ENCODE data around the gene FKBP15. TPM values are rescaled to one million over a fixed set of nuclear protein-coding genes. Genes with fewer than 3 reads are reported as not detected.

FKBP15 gene
- total RNA-seq, 1 experiment from 2014 or later, result 17.6 TPM

DNA sequence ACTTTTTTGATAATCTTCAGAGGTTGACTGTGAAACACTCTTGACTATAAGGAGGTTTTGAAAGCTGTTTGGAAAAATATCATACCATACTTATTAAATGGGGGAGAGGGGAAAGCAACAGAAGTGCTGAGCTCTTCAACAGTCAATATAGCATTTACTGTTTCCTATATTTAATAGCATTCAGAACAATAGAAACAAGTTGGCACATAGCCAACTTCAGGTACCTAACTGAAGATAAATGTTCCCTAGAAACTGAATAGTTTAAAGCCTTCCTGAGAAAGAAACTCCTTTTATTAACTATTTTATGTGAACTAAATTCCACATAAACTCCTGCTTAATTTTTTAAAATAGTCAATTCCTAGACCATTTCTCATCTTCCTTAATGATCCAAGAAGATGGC lies 26.6 kb upstream of the FKBP15 start:
- intact Hi-C loops (cut with micrococcal nuclease; ENCODE audit: unreplicated experiment) (no loop called here), in situ Hi-C loops (cut with HindIII; ENCODE audit: low pct_unique_long_range_greater_than_20kb, low sequenced_read_pairs) (no loop called here)
- Histone ChIP-seq H3K9me3 (ENCODE audit: control insufficient read depth, insufficient read depth, low read depth, low read length) (no peaks in the 10 kb centered on the region), H3K27me3 (ENCODE audit: control insufficient read depth, insufficient read depth, low read length) (no peaks in the 10 kb centered on the region), H3K27ac (ENCODE audit: low read length) (no peak overlapping the region), H3K4me3 (ENCODE audit: low read depth in 2 of 2, low read length in 2 of 2) (no peak overlapping the region), H3K36me3 (ENCODE audit: control insufficient read depth, insufficient read depth, low read length) (no peaks in the 10 kb centered on the region), H3K4me1 (ENCODE audit: control insufficient read depth, insufficient read depth, low read length) (no peaks in the 10 kb centered on the region)
- no TSS peak for BruUV-seq (replicated peaks)
- no peak for TF ChIP-seq SIN3A (IDR thresholded peaks at IDR 0.05; ENCODE audit: borderline replicate concordance, insufficient read depth, low read depth, low read length)
- TF ChIP-seq, protein P1, sequence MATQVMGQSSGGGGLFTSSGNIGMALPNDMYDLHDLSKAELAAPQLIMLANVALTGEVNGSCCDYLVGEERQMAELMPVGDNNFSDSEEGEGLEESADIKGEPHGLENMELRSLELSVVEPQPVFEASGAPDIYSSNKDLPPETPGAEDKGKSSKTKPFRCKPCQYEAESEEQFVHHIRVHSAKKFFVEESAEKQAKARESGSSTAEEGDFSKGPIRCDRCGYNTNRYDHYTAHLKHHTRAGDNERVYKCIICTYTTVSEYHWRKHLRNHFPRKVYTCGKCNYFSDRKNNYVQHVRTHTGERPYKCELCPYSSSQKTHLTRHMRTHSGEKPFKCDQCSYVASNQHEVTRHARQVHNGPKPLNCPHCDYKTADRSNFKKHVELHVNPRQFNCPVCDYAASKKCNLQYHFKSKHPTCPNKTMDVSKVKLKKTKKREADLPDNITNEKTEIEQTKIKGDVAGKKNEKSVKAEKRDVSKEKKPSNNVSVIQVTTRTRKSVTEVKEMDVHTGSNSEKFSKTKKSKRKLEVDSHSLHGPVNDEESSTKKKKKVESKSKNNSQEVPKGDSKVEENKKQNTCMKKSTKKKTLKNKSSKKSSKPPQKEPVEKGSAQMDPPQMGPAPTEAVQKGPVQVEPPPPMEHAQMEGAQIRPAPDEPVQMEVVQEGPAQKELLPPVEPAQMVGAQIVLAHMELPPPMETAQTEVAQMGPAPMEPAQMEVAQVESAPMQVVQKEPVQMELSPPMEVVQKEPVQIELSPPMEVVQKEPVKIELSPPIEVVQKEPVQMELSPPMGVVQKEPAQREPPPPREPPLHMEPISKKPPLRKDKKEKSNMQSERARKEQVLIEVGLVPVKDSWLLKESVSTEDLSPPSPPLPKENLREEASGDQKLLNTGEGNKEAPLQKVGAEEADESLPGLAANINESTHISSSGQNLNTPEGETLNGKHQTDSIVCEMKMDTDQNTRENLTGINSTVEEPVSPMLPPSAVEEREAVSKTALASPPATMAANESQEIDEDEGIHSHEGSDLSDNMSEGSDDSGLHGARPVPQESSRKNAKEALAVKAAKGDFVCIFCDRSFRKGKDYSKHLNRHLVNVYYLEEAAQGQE (IDR thresholded peaks at IDR 0.05; ENCODE audit: insufficient read depth in 1 of 2, low read depth in 2 of 2, low read length in 1 of 2), result no peak
- TF ChIP-seq, protein P2, sequence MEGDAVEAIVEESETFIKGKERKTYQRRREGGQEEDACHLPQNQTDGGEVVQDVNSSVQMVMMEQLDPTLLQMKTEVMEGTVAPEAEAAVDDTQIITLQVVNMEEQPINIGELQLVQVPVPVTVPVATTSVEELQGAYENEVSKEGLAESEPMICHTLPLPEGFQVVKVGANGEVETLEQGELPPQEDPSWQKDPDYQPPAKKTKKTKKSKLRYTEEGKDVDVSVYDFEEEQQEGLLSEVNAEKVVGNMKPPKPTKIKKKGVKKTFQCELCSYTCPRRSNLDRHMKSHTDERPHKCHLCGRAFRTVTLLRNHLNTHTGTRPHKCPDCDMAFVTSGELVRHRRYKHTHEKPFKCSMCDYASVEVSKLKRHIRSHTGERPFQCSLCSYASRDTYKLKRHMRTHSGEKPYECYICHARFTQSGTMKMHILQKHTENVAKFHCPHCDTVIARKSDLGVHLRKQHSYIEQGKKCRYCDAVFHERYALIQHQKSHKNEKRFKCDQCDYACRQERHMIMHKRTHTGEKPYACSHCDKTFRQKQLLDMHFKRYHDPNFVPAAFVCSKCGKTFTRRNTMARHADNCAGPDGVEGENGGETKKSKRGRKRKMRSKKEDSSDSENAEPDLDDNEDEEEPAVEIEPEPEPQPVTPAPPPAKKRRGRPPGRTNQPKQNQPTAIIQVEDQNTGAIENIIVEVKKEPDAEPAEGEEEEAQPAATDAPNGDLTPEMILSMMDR (IDR thresholded peaks at IDR 0.05), result no peak
- TF ChIP-seq POLR2AphosphoS5 (IDR thresholded peaks at IDR 0.05; ENCODE audit: low read depth, low read length), result no peak
- ChIA-PET CTCF (no interaction called here), POLR2A (no interaction called here)
- ATAC-seq, result no peak
- no peak for DNase-seq (ENCODE audit: low read depth, low spot score)

DNA sequence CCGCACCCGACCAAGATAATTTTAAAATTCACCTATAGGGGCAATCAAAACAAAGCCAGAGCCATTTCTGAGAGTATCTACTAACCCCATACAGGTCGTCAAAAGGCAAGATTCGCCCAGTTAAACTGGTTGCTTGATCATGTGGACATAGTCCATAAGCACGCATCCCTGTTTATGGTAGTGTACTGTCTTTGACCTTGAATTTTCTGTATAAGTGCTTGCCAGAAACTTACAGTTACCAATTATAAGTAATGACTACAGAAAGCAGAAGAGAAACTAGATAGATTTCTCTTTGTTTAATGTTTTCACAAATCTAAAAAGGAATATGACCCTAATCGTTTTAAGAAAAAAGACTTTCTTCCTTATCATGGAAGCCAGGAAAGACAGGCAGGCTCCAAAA lies 25.9 kb upstream of the FKBP15 start:
- no peak overlapping the region for H3K4me3 ChIP-seq (ENCODE audit: low read depth in 2 of 2, low read length in 2 of 2)
- no peaks in the 10 kb centered on the region for H3K36me3 ChIP-seq (ENCODE audit: control insufficient read depth, insufficient read depth, low read length)
- BruUV-seq (replicated peaks), result no TSS peak
- H3K4me1 ChIP-seq (ENCODE audit: control insufficient read depth, insufficient read depth, low read length), result no peaks in the 10 kb centered on the region
- no peaks in the 10 kb centered on the region for H3K9me3 ChIP-seq (ENCODE audit: control insufficient read depth, insufficient read depth, low read depth, low read length)
- ATAC-seq (no peak), DNase-seq (ENCODE audit: low read depth, low spot score) (no peak)
- H3K27ac ChIP-seq (ENCODE audit: low read length), result no peak overlapping the region
- H3K27me3 ChIP-seq (ENCODE audit: control insufficient read depth, insufficient read depth, low read length), result no peaks in the 10 kb centered on the region
- CTCF ChIA-PET, result no interaction called here
- POLR2A ChIA-PET, result no interaction called here
- in situ Hi-C loops (cut with HindIII; ENCODE audit: low pct_unique_long_range_greater_than_20kb, low sequenced_read_pairs), result no loop called here
- intact Hi-C loops (cut with micrococcal nuclease; ENCODE audit: unreplicated experiment), result no loop called here
- TF ChIP-seq POLR2AphosphoS5 (IDR thresholded peaks at IDR 0.05; ENCODE audit: low read depth, low read length) (no peak), SIN3A (IDR thresholded peaks at IDR 0.05; ENCODE audit: borderline replicate concordance, insufficient read depth, low read depth, low read length) (no peak), TCF7L2 (IDR thresholded peaks at IDR 0.05; ENCODE audit: low read depth, low read length) (no peak)
- TF ChIP-seq, protein P1 (IDR thresholded peaks at IDR 0.05; ENCODE audit: insufficient read depth in 1 of 2, low read depth in 2 of 2, low read length in 1 of 2), result no peak
- TF ChIP-seq, protein P2 (IDR thresholded peaks at IDR 0.05), result no peak
